NCI-H1694 treated with DMSO at 0.1 percent for 48 hours (cell line): ENCODE data around the gene RBBP7.
"Not testable (repeated sequence)": the region's sequence is repeated elsewhere in the genome, so short reads cannot be mapped to it uniquely, and the experiment has no call there.

Experiments used
- DNase-seq: peaks from one replicate; lab custom pipeline; 2025; lab: John Stamatoyannopoulos, UW

The RBBP7 gene

GRCh38 chrX:16862829-16863228 lies 7.3 kb downstream of the RBBP7 start:
- no peak for DNase-seq

GRCh38 chrX:16856744-16857143 lies 13.4 kb downstream of the RBBP7 start:
- no peak for DNase-seq

GRCh38 chrX:16856076-16856404 lies 14.1 kb downstream of the RBBP7 start:
- DNase-seq = not testable (repeated sequence)

GRCh38 chrX:16855363-16856075 lies 14.6 kb downstream of the RBBP7 start:
- no peak for DNase-seq

- no peak for DNase-seq
Measured at GRCh38 chrX:16853537-16853936, 16.6 kb downstream of the RBBP7 start.

GRCh38 chrX:16852617-16853179 lies 17.5 kb downstream of the RBBP7 start:
- DNase-seq = no peak

GRCh38 chrX:16851827-16852226 lies 18.3 kb downstream of the RBBP7 start:
- no peak for DNase-seq

GRCh38 chrX:16851421-16851820 lies 18.7 kb downstream of the RBBP7 start:
- DNase-seq = no peak

- DNase-seq = no peak
Measured at GRCh38 chrX:16848541-16848940, 21.6 kb downstream of the RBBP7 start.

- no peak for DNase-seq
Measured at GRCh38 chrX:16845686-16846085, 24.5 kb downstream of the RBBP7 start.

GRCh38 chrX:16843208-16843909 lies 26.8 kb downstream of the RBBP7 start:
- no peak for DNase-seq

GRCh38 chrX:16842684-16843083 lies 27.5 kb downstream of the RBBP7 start:
- DNase-seq = no peak

GRCh38 chrX:16839852-16840460 lies 30.2 kb downstream of the RBBP7 start:
- no peak for DNase-seq

- no peak for DNase-seq
Measured at GRCh38 chrX:16839219-16839851, 30.8 kb downstream of the RBBP7 start.

GRCh38 chrX:16838202-16839066 lies 31.7 kb downstream of the RBBP7 start:
- DNase-seq = no peak

GRCh38 chrX:16836371-16836770 lies 33.8 kb downstream of the RBBP7 start:
- no peak for DNase-seq

- DNase-seq = no peak
Measured at GRCh38 chrX:16834806-16835205, 35.4 kb downstream of the RBBP7 start.

GRCh38 chrX:16832301-16832700 lies 37.9 kb downstream of the RBBP7 start:
- no peak for DNase-seq

GRCh38 chrX:16828124-16828908 lies 41.8 kb downstream of the RBBP7 start:
- no peak for DNase-seq

- DNase-seq = no peak
Measured at GRCh38 chrX:16827225-16827624, 42.9 kb downstream of the RBBP7 start.

GRCh38 chrX:16826207-16826606 lies 44.0 kb downstream of the RBBP7 start:
- DNase-seq = peak; percentile 11
